Left ventricle myocardium inferior (tissue), 1 donor: ENCODE results near the gene GPC3. TPM values are rescaled to one million over a fixed set of nuclear protein-coding genes. Genes with fewer than 3 reads are reported as not detected.

ENCODE experiments used
- DNase-seq: peaks from one replicate; pipeline ENCODE4 v3.0.0-alpha.2; 2020
- H3K27ac ChIP-seq: fragments of 200-600 bp; replicated peaks from 2 replicates; pipeline ENCODE4 v1.8.0; 2021
- H3K27me3 ChIP-seq: fragments of 200-600 bp; 2 replicates; pipeline ENCODE4 v1.8.0; 2021; ENCODE audit warnings: low read depth
- H3K36me3 ChIP-seq: fragments of 200-600 bp; 2 replicates; pipeline ENCODE4 v1.8.0; 2021
- H3K4me1 ChIP-seq: fragments of 200-600 bp; 2 replicates; pipeline ENCODE4 v1.8.0; 2021
- H3K4me3 ChIP-seq: fragments of 200-600 bp; 2 replicates; pipeline ENCODE4 v1.8.0; 2021; ENCODE audit warnings: mild to moderate bottlenecking, moderate library complexity
- H3K9me3 ChIP-seq: fragments of 200-600 bp; replicated peaks from 2 replicates; pipeline ENCODE4 v1.8.0; 2021
- CTCF ChIP-seq: fragments of 200-600 bp; IDR thresholded peaks from 2 replicates; pipeline ENCODE4 v1.8.0; 2021; ENCODE audit warnings: antibody characterized with exemption, mild to moderate bottlenecking, borderline replicate concordance
- intact Hi-C: fragments of 100-400 bp; cut with micrococcal nuclease; formaldehyde crosslinking; loops from one replicate; pipeline ENCODE4 v1.11.0; 2022
- total RNA-seq: library from RNA; stranded (reverse); fragmentation: NEBNext Ultra II Directional; extraction: Animal tissue kit (Norgen Biotek cat#: 25700); gene quantifications from one replicate; pipeline ENCODE4 v1.2.1, GENCODE V29; 2021
- donor health status: DM: no; HTN: yes; CAD: no; lungs with severe emphysema.

GPC3 gene
- total RNA-seq, 1 donor from 2014 or later, result 5.4 TPM

GRCh38 chrX:133607419-133608348 is 377.7 kb downstream of the GPC3 start:
- H3K27ac ChIP-seq, result no peak overlapping the region
- no peak overlapping the region for H3K4me3 ChIP-seq
- H3K27me3 ChIP-seq, result no peaks in the 10 kb centered on the region
- no peak for TF ChIP-seq CTCF
- DNase-seq, result no peak
- H3K36me3 ChIP-seq, result no peaks in the 10 kb centered on the region
- intact Hi-C loops, result no loop called here
- no peaks in the 10 kb centered on the region for H3K9me3 ChIP-seq
- peaks cover 4% of the 10 kb centered on the region for H3K4me1 ChIP-seq

GRCh38 chrX:133606990-133607389 is 378.4 kb downstream of the GPC3 start:
- intact Hi-C loops, result no loop called here
- Histone ChIP-seq H3K27me3 (no peaks in the 10 kb centered on the region), H3K4me3 (no peak overlapping the region), H3K4me1 (peaks cover 4% of the 10 kb centered on the region), H3K27ac (no peak overlapping the region), H3K36me3 (no peaks in the 10 kb centered on the region), H3K9me3 (no peaks in the 10 kb centered on the region)
- TF ChIP-seq CTCF, result no peak
- DNase-seq, result no peak

GRCh38 chrX:133604801-133605200 is 380.6 kb downstream of the GPC3 start:
- DNase-seq, result no peak
- Histone ChIP-seq H3K9me3 (no peaks in the 10 kb centered on the region), H3K36me3 (no peaks in the 10 kb centered on the region), H3K4me1 (peaks cover 4% of the 10 kb centered on the region), H3K27me3 (no peaks in the 10 kb centered on the region), H3K4me3 (no peak overlapping the region), H3K27ac (no peak overlapping the region)
- TF ChIP-seq CTCF, result no peak
- intact Hi-C loops, result no loop called here

- Histone ChIP-seq H3K9me3 (no peaks in the 10 kb centered on the region), H3K4me1 (no peaks in the 10 kb centered on the region), H3K27ac (no peak overlapping the region), H3K36me3 (no peaks in the 10 kb centered on the region), H3K27me3 (no peaks in the 10 kb centered on the region), H3K4me3 (no peak overlapping the region)
- TF ChIP-seq CTCF, result no peak
- no peak for DNase-seq
- intact Hi-C loops, result no loop called here
These were observed 382.5 kb downstream of the GPC3 start for GRCh38 chrX:133602881-133603280.

GRCh38 chrX:133601116-133601515 is 384.3 kb downstream of the GPC3 start:
- Histone ChIP-seq H3K4me1 (no peaks in the 10 kb centered on the region), H3K36me3 (no peaks in the 10 kb centered on the region), H3K9me3 (no peaks in the 10 kb centered on the region), H3K27me3 (no peaks in the 10 kb centered on the region), H3K27ac (no peak overlapping the region), H3K4me3 (no peak overlapping the region)
- intact Hi-C loops, result no loop called here
- no peak for TF ChIP-seq CTCF
- DNase-seq, result no peak
